ENCODE measurements around the gene UBN1. TPM values are rescaled to one million over a fixed set of nuclear protein-coding genes. Genes with fewer than 3 reads are reported as not detected.
"Not testable (repeated sequence)": the region's sequence is repeated elsewhere in the genome, so short reads cannot be mapped to it uniquely, and the experiment has no call there.

UBN1 gene
- total and polyA plus RNA-seq, 2 donors (not counting 3 experiments of a cell fraction or from before 2014, with no cell fraction given): 26.0 to 44.8 TPM

- TF ChIP-seq MAX (IDR thresholded peaks at IDR 0.05; ENCODE audit: insufficient read depth, insufficient read length) (no peak), POLR2A (IDR thresholded peaks at IDR 0.05; ENCODE audit: low read depth, low read length) (no peak), JUN (IDR thresholded peaks at IDR 0.05; ENCODE audit: borderline replicate concordance, insufficient read depth, insufficient read length, low read depth) (no peak), EZH2 (IDR thresholded peaks at IDR 0.05; ENCODE audit: borderline replicate concordance, low read depth, low read length, severe bottlenecking) (no peak), FOS (IDR thresholded peaks at IDR 0.05; ENCODE audit: borderline replicate concordance, insufficient read depth, low read length) (no peak), POLR2AphosphoS5 (IDR thresholded peaks at IDR 0.05; ENCODE audit: insufficient read depth, low read depth, low read length) (no peak), MYC (IDR thresholded peaks at IDR 0.05; ENCODE audit: low read depth, low read length) (no peak), GATA2 (IDR thresholded peaks at IDR 0.05; ENCODE audit: insufficient read depth, insufficient read length, low read depth, low read length) (no peak)
- TF ChIP-seq, protein P1, sequence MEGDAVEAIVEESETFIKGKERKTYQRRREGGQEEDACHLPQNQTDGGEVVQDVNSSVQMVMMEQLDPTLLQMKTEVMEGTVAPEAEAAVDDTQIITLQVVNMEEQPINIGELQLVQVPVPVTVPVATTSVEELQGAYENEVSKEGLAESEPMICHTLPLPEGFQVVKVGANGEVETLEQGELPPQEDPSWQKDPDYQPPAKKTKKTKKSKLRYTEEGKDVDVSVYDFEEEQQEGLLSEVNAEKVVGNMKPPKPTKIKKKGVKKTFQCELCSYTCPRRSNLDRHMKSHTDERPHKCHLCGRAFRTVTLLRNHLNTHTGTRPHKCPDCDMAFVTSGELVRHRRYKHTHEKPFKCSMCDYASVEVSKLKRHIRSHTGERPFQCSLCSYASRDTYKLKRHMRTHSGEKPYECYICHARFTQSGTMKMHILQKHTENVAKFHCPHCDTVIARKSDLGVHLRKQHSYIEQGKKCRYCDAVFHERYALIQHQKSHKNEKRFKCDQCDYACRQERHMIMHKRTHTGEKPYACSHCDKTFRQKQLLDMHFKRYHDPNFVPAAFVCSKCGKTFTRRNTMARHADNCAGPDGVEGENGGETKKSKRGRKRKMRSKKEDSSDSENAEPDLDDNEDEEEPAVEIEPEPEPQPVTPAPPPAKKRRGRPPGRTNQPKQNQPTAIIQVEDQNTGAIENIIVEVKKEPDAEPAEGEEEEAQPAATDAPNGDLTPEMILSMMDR (IDR thresholded peaks at IDR 0.05; ENCODE audit: extremely low read depth in 1 of 2, insufficient read depth in 1 of 2, low read depth in 1 of 2, low read length in 2 of 2): no peak
- intact Hi-C loops (cut with micrococcal nuclease): no loop called here
- Histone ChIP-seq H3K4me3 (replicated peaks in 1 of 3; ENCODE audit: insufficient read depth in 1 of 3, low read depth in 1 of 3, low read length in 3 of 3) (no peak overlapping the region), H3K36me3 (ENCODE audit: control insufficient read depth in 2 of 2, extremely low read depth in 1 of 2, insufficient read depth in 2 of 2, low read length in 2 of 2) (no peaks in the 10 kb centered on the region), H4K20me1 (replicated peaks; ENCODE audit: control insufficient read depth, extremely low read depth, insufficient read depth, low read length) (no peaks in the 10 kb centered on the region), H3K9me3 (replicated peaks; ENCODE audit: control insufficient read depth, insufficient read depth, low read length) (peaks cover 2% of the 10 kb centered on the region), H3K9ac (replicated peaks; ENCODE audit: extremely low read depth, insufficient read depth, low read length) (no peak overlapping the region), H3K27ac (ENCODE audit: insufficient read depth, low read depth, low read length) (no peak overlapping the region), H3K27me3 (ENCODE audit: control insufficient read depth in 2 of 2, insufficient read depth in 2 of 2, low read length in 2 of 2) (no peaks in the 10 kb centered on the region), H3K9me1 (replicated peaks; ENCODE audit: control insufficient read depth, extremely low read depth, insufficient read depth, low read length) (no peaks in the 10 kb centered on the region), H3K4me1 (ENCODE audit: control insufficient read depth, extremely low read depth, insufficient read depth, low read length) (no peaks in the 10 kb centered on the region), H3K79me2 (ENCODE audit: control insufficient read depth, insufficient read depth, low read length) (no peaks in the 10 kb centered on the region), H3K4me2 (ENCODE audit: insufficient read depth, low read length) (no peak overlapping the region), H2AFZ (ENCODE audit: low read depth, low read length) (no peak overlapping the region)
- no TSS peak for BruUV-seq (replicated peaks)
- DNase-seq (ENCODE audit: low read depth, low spot score) (no peak), FAIRE-seq (no peak)
- CTCF ChIA-PET: interaction anchor here (0.7 to 1.1 kb wide), 2 partner anchors 15 to 21 kb away, joined by 3 read pairs; no protein-coding TSS in a partner anchor
- POLR2A ChIA-PET: no interaction called here
- dilution Hi-C loops (cut with MboI; ENCODE audit: extremely low pct_ligation_motif_present, low sequenced_read_pairs): no loop called here
Observed at GRCh38 chr16:4928227-4928626, 80.9 kb downstream of the UBN1 start.

DNA sequence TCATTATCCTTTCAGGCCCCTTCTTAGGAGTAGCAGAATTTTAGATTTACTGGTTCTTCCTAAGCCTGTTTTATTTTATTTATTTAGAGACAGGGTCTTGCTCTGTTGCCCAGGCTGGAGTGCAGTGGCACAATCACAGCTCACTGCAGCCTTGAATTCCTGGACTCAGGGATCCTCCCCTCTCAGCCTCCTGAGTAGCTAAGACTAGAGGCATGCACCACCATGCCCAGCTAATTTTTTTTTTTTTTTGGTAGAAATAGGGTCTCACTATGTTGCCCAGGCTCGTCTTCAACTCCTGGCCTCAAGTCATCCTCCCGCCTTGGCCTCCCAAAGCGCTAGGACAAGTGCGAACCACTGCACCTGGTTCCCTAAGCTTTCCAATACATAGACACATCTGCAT is 82.3 kb downstream of the UBN1 start:
- CTCF ChIA-PET; POLR2A ChIA-PET; H3K4me2 ChIP-seq (ENCODE audit: insufficient read depth, low read length); intact Hi-C loops (cut with micrococcal nuclease); H3K4me1 ChIP-seq (ENCODE audit: control insufficient read depth, extremely low read depth, insufficient read depth, low read length); H3K36me3 ChIP-seq (ENCODE audit: control insufficient read depth in 2 of 2, extremely low read depth in 1 of 2, insufficient read depth in 2 of 2, low read length in 2 of 2); H2AFZ ChIP-seq (ENCODE audit: low read depth, low read length); H3K27ac ChIP-seq (ENCODE audit: insufficient read depth, low read depth, low read length); DNase-seq (ENCODE audit: low read depth, low spot score); dilution Hi-C loops (cut with MboI; ENCODE audit: extremely low pct_ligation_motif_present, low sequenced_read_pairs); H3K79me2 ChIP-seq (ENCODE audit: control insufficient read depth, insufficient read depth, low read length); BruUV-seq (replicated peaks); H3K4me3 ChIP-seq (replicated peaks in 1 of 3; ENCODE audit: insufficient read depth in 1 of 3, low read depth in 1 of 3, low read length in 3 of 3); FAIRE-seq; H3K9me3 ChIP-seq (replicated peaks; ENCODE audit: control insufficient read depth, insufficient read depth, low read length); H3K9ac ChIP-seq (replicated peaks; ENCODE audit: extremely low read depth, insufficient read depth, low read length); H4K20me1 ChIP-seq (replicated peaks; ENCODE audit: control insufficient read depth, extremely low read depth, insufficient read depth, low read length); H3K27me3 ChIP-seq (ENCODE audit: control insufficient read depth in 2 of 2, insufficient read depth in 2 of 2, low read length in 2 of 2); H3K9me1 ChIP-seq (replicated peaks; ENCODE audit: control insufficient read depth, extremely low read depth, insufficient read depth, low read length): not testable (repeated sequence)

Measured in endothelial cell of umbilical vein (primary cell).